ENCODE results near the gene EVI5L. TPM values are rescaled to one million over a fixed set of nuclear protein-coding genes. Genes with fewer than 3 reads are reported as not detected.

EVI5L gene
- total and polyA plus RNA-seq, 2 of the 4 experiments (the other 2 are of a cell fraction): 12.7 to 14.6 TPM

DNA sequence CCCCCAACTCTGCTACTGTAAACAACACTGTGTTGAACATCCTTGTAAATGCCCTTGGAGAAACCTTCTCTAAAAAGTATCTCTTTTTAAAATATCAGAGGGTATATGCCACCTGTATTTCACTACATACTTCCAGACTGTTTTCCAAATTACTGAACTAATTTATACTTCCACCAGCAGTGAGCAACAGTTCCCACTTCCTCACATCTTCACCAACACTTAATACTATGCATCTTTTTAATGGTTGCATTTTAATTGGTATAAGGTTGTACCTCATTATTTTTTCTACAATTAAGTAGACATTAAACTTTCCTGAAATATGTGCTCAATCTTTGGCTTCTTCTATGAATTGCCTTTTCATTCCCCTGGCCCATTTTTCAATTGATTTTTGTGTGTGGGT is 45.2 kb upstream of the EVI5L start:
- intact Hi-C loops (cut with micrococcal nuclease): no loop called here
- Histone ChIP-seq H3K9me3 (ENCODE audit: control insufficient read depth, insufficient read depth, low read length) (no peaks in the 10 kb centered on the region), H3K36me3 (ENCODE audit: control insufficient read depth, insufficient read depth, low read length) (no peaks in the 10 kb centered on the region), H3K4me1 (ENCODE audit: control insufficient read depth, insufficient read depth, low read length) (no peaks in the 10 kb centered on the region), H4K8ac (ENCODE audit: low read depth in 2 of 2, low read length in 2 of 2) (no peak overlapping the region), H3K23ac (ENCODE audit: low read depth, low read length) (no peak overlapping the region), H3K27ac (ENCODE audit: insufficient read depth, low read length) (no peak overlapping the region), H2AK5ac (ENCODE audit: low read depth, low read length) (no peak overlapping the region), H3K14ac (replicated peaks; ENCODE audit: low read depth, low read length) (no peak overlapping the region), H2BK120ac (ENCODE audit: low read depth, low read length) (no peak overlapping the region), H3K9me1 (ENCODE audit: insufficient read depth, low read length) (no peaks in the 10 kb centered on the region), H3K18ac (ENCODE audit: low read depth, low read length) (no peak overlapping the region), H3K4me3 (ENCODE audit: insufficient read depth, low read depth, low read length) (no peak overlapping the region), H2AK9ac (replicated peaks; ENCODE audit: low read depth, low read length, poor library complexity) (no peak overlapping the region), H3K4ac (ENCODE audit: low read depth, low read length) (no peak overlapping the region), H2BK15ac (ENCODE audit: low read depth, low read length) (no peak overlapping the region), H3K9ac (ENCODE audit: low read depth, low read length) (no peak overlapping the region), H4K20me1 (ENCODE audit: insufficient read depth, low read length) (no peaks in the 10 kb centered on the region), H3K79me1 (ENCODE audit: low read depth in 1 of 2, low read length in 2 of 2) (no peaks in the 10 kb centered on the region), H3K4me2 (ENCODE audit: low read depth, low read length) (no peak overlapping the region), H4K91ac (ENCODE audit: insufficient read depth, low read depth, low read length) (no peak overlapping the region), H2BK20ac (ENCODE audit: low read depth, low read length) (no peak overlapping the region), H2BK5ac (ENCODE audit: low read depth, low read length, poor library complexity, severe bottlenecking) (no peak overlapping the region), H2AFZ (replicated peaks; ENCODE audit: low read length, poor library complexity) (no peak overlapping the region), H3K56ac (ENCODE audit: extremely low read depth, insufficient read depth, low read length) (no peak overlapping the region), H3K27me3 (ENCODE audit: control insufficient read depth, insufficient read depth, low read length) (peaks cover 44% of the 10 kb centered on the region), H4K5ac (ENCODE audit: low read depth, low read length) (no peak overlapping the region)
- no peak for TF ChIP-seq RAD21 (IDR thresholded peaks at IDR 0.05; ENCODE audit: low read length)
- no peak for TF ChIP-seq RCOR1 (IDR thresholded peaks at IDR 0.05; ENCODE audit: insufficient replicate concordance, low read length)
- TF ChIP-seq CEBPB (IDR thresholded peaks at IDR 0.05; ENCODE audit: low read depth, low read length): no peak
- no peak for TF ChIP-seq MAZ (IDR thresholded peaks at IDR 0.05; ENCODE audit: borderline replicate concordance, low read depth, low read length)
- TF ChIP-seq, protein P1, sequence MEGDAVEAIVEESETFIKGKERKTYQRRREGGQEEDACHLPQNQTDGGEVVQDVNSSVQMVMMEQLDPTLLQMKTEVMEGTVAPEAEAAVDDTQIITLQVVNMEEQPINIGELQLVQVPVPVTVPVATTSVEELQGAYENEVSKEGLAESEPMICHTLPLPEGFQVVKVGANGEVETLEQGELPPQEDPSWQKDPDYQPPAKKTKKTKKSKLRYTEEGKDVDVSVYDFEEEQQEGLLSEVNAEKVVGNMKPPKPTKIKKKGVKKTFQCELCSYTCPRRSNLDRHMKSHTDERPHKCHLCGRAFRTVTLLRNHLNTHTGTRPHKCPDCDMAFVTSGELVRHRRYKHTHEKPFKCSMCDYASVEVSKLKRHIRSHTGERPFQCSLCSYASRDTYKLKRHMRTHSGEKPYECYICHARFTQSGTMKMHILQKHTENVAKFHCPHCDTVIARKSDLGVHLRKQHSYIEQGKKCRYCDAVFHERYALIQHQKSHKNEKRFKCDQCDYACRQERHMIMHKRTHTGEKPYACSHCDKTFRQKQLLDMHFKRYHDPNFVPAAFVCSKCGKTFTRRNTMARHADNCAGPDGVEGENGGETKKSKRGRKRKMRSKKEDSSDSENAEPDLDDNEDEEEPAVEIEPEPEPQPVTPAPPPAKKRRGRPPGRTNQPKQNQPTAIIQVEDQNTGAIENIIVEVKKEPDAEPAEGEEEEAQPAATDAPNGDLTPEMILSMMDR (conservative IDR thresholded peaks at IDR 0.05; ENCODE audit: low read depth, low read length): no peak
- TF ChIP-seq BHLHE40 (IDR thresholded peaks at IDR 0.05; ENCODE audit: low read depth, low read length): no peak
- no peak for TF ChIP-seq MAFK (IDR thresholded peaks at IDR 0.05; ENCODE audit: low read depth, low read length)
- TF ChIP-seq POLR2A (IDR thresholded peaks at IDR 0.05; ENCODE audit: low read depth, low read length): no peak
- TF ChIP-seq SMC3 (IDR thresholded peaks at IDR 0.05; ENCODE audit: low read depth, low read length): no peak
- TF ChIP-seq, protein P2, sequence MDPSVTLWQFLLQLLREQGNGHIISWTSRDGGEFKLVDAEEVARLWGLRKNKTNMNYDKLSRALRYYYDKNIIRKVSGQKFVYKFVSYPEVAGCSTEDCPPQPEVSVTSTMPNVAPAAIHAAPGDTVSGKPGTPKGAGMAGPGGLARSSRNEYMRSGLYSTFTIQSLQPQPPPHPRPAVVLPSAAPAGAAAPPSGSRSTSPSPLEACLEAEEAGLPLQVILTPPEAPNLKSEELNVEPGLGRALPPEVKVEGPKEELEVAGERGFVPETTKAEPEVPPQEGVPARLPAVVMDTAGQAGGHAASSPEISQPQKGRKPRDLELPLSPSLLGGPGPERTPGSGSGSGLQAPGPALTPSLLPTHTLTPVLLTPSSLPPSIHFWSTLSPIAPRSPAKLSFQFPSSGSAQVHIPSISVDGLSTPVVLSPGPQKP (IDR thresholded peaks at IDR 0.05; ENCODE audit: borderline replicate concordance, low read depth, low read length): no peak
- no peak for TF ChIP-seq CHD1 (IDR thresholded peaks at IDR 0.05; ENCODE audit: low read depth, low read length)
- no peak for TF ChIP-seq RFX5 (IDR thresholded peaks at IDR 0.05; ENCODE audit: low read depth, low read length)
- TF ChIP-seq NFE2L2 (IDR thresholded peaks at IDR 0.05; ENCODE audit: low read depth, low read length): no peak
- ATAC-seq (ENCODE audit: low read depth) (no peak), DNase-seq (no peak)
- ChIA-PET CTCF (interaction anchor here (0.7 kb wide), 1 partner anchor 10 kb away, joined by 9 read pairs; no protein-coding TSS in a partner anchor), POLR2A (ENCODE audit: unreplicated experiment) (no interaction called here)
- dilution Hi-C loops (cut with HindIII; ENCODE audit: low sequenced_read_pairs, unreplicated experiment): no loop called here
- in situ Hi-C loops (cut with MboI; ENCODE audit: low sequenced_read_pairs): no loop called here
- no TSS peak for BruUV-seq (replicated peaks)
